ENCODE data around the gene SIAH2. TPM values are rescaled to one million over a fixed set of nuclear protein-coding genes. Genes with fewer than 3 reads are reported as not detected.

The SIAH2 gene
- total and polyA plus RNA-seq, 2 experiments from 2014 or later = 43.6 to 57.9 TPM

DNA sequence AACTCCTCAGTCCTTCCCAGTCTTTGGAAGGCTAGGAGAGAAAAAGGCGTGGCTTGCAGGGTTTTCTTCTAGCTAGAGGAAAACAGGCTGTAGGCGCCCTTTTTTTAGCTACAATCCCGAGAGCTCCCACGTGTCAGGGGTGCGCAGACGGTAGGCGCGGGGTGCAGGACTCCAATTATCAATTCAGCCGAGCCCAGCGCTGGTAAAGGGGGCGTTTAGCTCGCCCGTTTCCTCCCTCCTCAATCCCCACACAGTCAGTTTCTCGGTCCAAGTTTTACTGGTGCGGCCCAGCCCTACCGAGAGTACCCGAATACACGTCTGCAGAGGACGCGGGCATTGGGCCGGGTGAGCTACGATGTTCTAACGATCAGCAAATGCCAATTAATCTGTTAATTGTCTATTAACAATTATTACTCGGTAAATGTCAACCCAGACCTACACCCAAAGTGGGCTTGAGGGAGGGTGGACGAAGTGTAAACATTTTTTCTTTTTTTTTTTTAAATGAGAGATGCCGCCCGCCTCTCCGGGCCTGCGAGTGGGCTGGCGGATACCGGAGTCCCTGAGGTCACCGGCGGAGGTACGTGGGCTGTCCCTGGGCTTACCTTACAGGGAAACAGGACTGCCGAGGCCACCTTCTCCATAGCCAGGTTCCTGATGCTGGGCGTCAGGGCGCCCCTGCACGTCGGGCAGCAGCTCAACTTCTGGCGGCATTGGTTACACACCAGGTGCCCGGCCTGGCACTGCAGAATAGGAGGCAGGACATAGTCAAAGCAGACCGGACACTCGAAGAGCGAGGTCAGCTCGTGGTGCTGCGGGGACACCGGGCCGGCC, 923 bp downstream of the SIAH2 start:
- TF ChIP-seq EZH2 (IDR thresholded peaks at IDR 0.05; ENCODE audit: borderline replicate concordance) = no peak
- TF ChIP-seq, protein P1, sequence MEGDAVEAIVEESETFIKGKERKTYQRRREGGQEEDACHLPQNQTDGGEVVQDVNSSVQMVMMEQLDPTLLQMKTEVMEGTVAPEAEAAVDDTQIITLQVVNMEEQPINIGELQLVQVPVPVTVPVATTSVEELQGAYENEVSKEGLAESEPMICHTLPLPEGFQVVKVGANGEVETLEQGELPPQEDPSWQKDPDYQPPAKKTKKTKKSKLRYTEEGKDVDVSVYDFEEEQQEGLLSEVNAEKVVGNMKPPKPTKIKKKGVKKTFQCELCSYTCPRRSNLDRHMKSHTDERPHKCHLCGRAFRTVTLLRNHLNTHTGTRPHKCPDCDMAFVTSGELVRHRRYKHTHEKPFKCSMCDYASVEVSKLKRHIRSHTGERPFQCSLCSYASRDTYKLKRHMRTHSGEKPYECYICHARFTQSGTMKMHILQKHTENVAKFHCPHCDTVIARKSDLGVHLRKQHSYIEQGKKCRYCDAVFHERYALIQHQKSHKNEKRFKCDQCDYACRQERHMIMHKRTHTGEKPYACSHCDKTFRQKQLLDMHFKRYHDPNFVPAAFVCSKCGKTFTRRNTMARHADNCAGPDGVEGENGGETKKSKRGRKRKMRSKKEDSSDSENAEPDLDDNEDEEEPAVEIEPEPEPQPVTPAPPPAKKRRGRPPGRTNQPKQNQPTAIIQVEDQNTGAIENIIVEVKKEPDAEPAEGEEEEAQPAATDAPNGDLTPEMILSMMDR (IDR thresholded peaks at IDR 0.05; ENCODE audit: poor library complexity) = no peak
- no peak for TF ChIP-seq EZH2phosphoT487 (IDR thresholded peaks at IDR 0.05; ENCODE audit: low read depth, severe bottlenecking, unreplicated experiment)
- Histone ChIP-seq H3K4me3 (peak overlapping the region; percentile 71), H3K79me2 (peaks cover 54% of the 10 kb centered on the region), H3K27me3 (no peaks in the 10 kb centered on the region), H3K4me2 (peak overlapping the region; percentile 82), H3K27ac (peak overlapping the region; percentile 97), H3K4me1 (ENCODE audit: insufficient read depth) (peaks cover 45% of the 10 kb centered on the region), H2AFZ (peak overlapping the region; percentile 11), H3K36me3 (replicated peaks; ENCODE audit: insufficient read depth, low read depth) (no peaks in the 10 kb centered on the region), H3K9me3 (ENCODE audit: low read depth) (no peaks in the 10 kb centered on the region), H3K9me2 (replicated peaks; ENCODE audit: insufficient read depth) (no peaks in the 10 kb centered on the region), H4K20me1 (ENCODE audit: insufficient read depth, poor library complexity, severe bottlenecking) (peaks cover 34% of the 10 kb centered on the region)
- whole genome bisulfite sequencing (ENCODE audit: low lambda C conversion rate, missing lambda C conversion rate) = under 1% methylated on average over 48 of the region's 48 CpGs
- peak; percentile 72 for DNase-seq (ENCODE audit: low spot score)

DNA sequence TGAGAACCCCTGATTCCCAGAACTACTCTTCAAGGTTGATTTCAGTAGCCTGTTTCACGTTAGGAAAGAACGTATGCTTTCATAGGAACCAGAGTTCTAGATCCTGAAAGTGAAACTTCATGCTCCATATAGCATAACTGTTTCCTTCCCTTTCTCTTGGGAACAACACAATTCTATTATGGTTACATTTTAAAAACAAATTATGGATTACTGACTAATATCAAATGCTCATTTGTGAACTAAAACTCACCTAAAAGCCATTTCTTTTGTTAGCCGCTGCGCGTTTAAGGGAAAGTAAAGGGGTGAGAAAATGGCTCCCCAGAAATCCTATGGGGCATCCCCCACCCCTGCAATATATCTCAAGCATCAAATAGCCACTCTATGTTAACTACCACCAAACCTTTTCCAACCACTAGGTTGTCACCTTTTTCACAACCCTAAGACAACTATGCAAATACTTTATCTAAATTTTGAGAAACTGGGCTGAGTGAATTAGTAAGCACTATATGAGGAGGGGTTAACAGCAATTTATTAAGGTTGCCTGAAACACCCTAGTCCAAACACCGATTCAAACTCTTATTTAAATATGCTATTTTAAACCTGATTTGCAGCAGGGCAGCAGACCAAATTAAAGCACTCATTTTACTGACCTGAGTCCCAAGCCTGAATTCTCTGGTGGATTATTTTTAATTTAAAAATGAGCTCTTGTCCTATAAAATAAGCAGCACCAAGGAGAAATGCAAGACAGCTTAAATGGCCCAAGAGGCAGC, 2.4 kb downstream of the SIAH2 start:
- no peak overlapping the region for H2AFZ ChIP-seq
- H3K9me2 ChIP-seq (replicated peaks; ENCODE audit: insufficient read depth) = no peaks in the 10 kb centered on the region
- H3K27me3 ChIP-seq = no peaks in the 10 kb centered on the region
- DNase-seq (ENCODE audit: low spot score) = no peak
- TF ChIP-seq, protein P1 (IDR thresholded peaks at IDR 0.05; ENCODE audit: poor library complexity) = no peak
- no peak for TF ChIP-seq EZH2phosphoT487 (IDR thresholded peaks at IDR 0.05; ENCODE audit: low read depth, severe bottlenecking, unreplicated experiment)
- TF ChIP-seq EZH2 (IDR thresholded peaks at IDR 0.05; ENCODE audit: borderline replicate concordance) = no peak
- peak overlapping the region; percentile 97 for H3K27ac ChIP-seq
- peak overlapping the region; percentile 71 for H3K4me3 ChIP-seq
- H3K4me2 ChIP-seq = peak overlapping the region; percentile 82
- H3K4me1 ChIP-seq (ENCODE audit: insufficient read depth) = peaks cover 54% of the 10 kb centered on the region
- peaks cover 48% of the 10 kb centered on the region for H4K20me1 ChIP-seq (ENCODE audit: insufficient read depth, poor library complexity, severe bottlenecking)
- WGBS (ENCODE audit: low lambda C conversion rate, missing lambda C conversion rate) = 78% methylated on average over 6 of the region's 6 CpGs
- no peaks in the 10 kb centered on the region for H3K36me3 ChIP-seq (replicated peaks; ENCODE audit: insufficient read depth, low read depth)
- H3K79me2 ChIP-seq = peaks cover 68% of the 10 kb centered on the region
- H3K9me3 ChIP-seq (ENCODE audit: low read depth) = no peaks in the 10 kb centered on the region

DNA sequence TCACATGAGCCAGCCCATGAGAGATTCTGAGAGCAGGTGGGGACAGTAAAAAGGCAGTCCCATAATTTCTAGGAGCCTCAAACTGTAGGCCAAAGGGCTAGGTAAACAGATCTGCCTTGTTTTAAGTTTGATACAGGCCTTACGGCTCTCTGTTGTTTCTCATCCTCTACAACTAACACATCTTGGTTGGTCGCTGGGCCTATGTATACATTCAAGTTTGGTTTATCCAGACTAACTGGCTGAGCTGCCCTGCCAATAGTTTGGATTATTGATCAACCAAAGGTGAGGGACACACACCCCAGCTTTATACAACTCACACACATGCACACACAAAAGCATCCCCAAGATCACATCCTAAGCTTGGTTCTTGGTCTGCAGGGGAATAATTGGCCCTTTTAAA, 3.0 kb downstream of the SIAH2 start:
- Histone ChIP-seq H4K20me1 (ENCODE audit: insufficient read depth, poor library complexity, severe bottlenecking) (peaks cover 50% of the 10 kb centered on the region), H3K9me2 (replicated peaks; ENCODE audit: insufficient read depth) (no peaks in the 10 kb centered on the region), H3K36me3 (replicated peaks; ENCODE audit: insufficient read depth, low read depth) (no peaks in the 10 kb centered on the region), H3K4me2 (peak overlapping the region; percentile 82), H3K27me3 (no peaks in the 10 kb centered on the region), H3K79me2 (peaks cover 75% of the 10 kb centered on the region), H2AFZ (no peak overlapping the region), H3K4me3 (peak overlapping the region; percentile 71), H3K9me3 (ENCODE audit: low read depth) (no peaks in the 10 kb centered on the region), H3K4me1 (ENCODE audit: insufficient read depth) (peaks cover 48% of the 10 kb centered on the region), H3K27ac (peak overlapping the region; percentile 97)
- no peak for TF ChIP-seq EZH2phosphoT487 (IDR thresholded peaks at IDR 0.05; ENCODE audit: low read depth, severe bottlenecking, unreplicated experiment)
- TF ChIP-seq, protein P1 (IDR thresholded peaks at IDR 0.05; ENCODE audit: poor library complexity) = no peak
- TF ChIP-seq EZH2 (IDR thresholded peaks at IDR 0.05; ENCODE audit: borderline replicate concordance) = no peak
- no peak for DNase-seq (ENCODE audit: low spot score)
- WGBS (ENCODE audit: low lambda C conversion rate, missing lambda C conversion rate) = 72% methylated on average over 2 of the region's 2 CpGs
